Psoas muscle (tissue), 8 donors: ENCODE measurements around the gene CLCC1. TPM values are rescaled to one million over a fixed set of nuclear protein-coding genes. Genes with fewer than 3 reads are reported as not detected.
A peak's percentile ranks its signal among the peaks of the same experiment; 100 is the strongest.
"Not testable (repeated sequence)": the region's sequence is repeated elsewhere in the genome, so short reads cannot be mapped to it uniquely, and the experiment has no call there.

Source experiments
- ATAC-seq, 4 donors: fragments of 200-7000 bp; cut with Tn5 transposase; one replicate each; pipeline ENCODE4 v1.9.1; 2020; ENCODE audit warnings: moderate library complexity in 3 of 4, mild to moderate bottlenecking in 2 of 4
- DNase-seq, 2 donors: peaks; one replicate each; pipeline ENCODE4 v3.0.0-alpha.2; 2020
- H3K27ac ChIP-seq: fragments of 200-600 bp; one replicate; pipeline ENCODE4 v1.8.0; 2022
- H3K27me3 ChIP-seq, 3 donors: fragments of 200-600 bp in 1 of 3; one replicate each; pipeline versions ENCODE4 v1.6.1 to v1.8.0; 2013 to 2022; ENCODE audit warnings: low read length in 2 of 3, mild to moderate bottlenecking in 2 of 3, moderate library complexity in 1 of 3; ENCODE audit not compliant: insufficient read depth in 3 of 3
- H3K36me3 ChIP-seq, 2 donors: fragments of 200-600 bp in 1 of 2; one replicate each; pipeline versions ENCODE4 v1.6.1 to v1.8.0; 2013 to 2022; ENCODE audit warnings: low read depth in 1 of 2, mild to moderate bottlenecking in 1 of 2, moderate library complexity in 1 of 2; ENCODE audit not compliant: insufficient read depth in 1 of 2
- H3K4me1 ChIP-seq: fragments of 200-600 bp; one replicate; pipeline ENCODE4 v1.8.0; 2022
- H3K4me3 ChIP-seq: fragments of 200-600 bp; one replicate; pipeline ENCODE4 v1.8.0; 2022; ENCODE audit warnings: mild to moderate bottlenecking
- H3K9me3 ChIP-seq: fragments of 200-600 bp; one replicate; pipeline ENCODE4 v1.8.0; 2022
- WGBS, 3 donors: extraction: QIAGEN DNeasy Blood & Tissue Kit; methylation state at CpG; one replicate each; pipeline versions ENCODE4 v1.1.6 to v1.1.7; 2013; 5-methylcytosine and 5-hydroxymethylcytosine counted together
- intact Hi-C, 2 donors: fragments of 100-400 bp; cut with DNase I; formaldehyde crosslinking; loops; one replicate each; pipeline versions ENCODE4 v1.11.0 to v1.14.2; 2022
- long read RNA-seq, 2 donors: library from polyadenylated mRNA; unstranded; transcript quantifications; one replicate each; pipeline ENCODE4 v2.0.0, GENCODE V29; 2021
- polyA plus RNA-seq, 3 donors: library from polyadenylated mRNA; stranded (reverse); fragments of 200-250 nt; gene quantifications; one replicate each; pipeline ENCODE4 v1.2.3, GENCODE V29; 2013
- total RNA-seq, 4 donors: library from RNA; stranded (reverse); fragmentation: NEBNext Ultra II Directional in 2 of 4; extraction: Animal tissue kit (Norgen Biotek cat#: 25700) in 2 of 4; gene quantifications; one replicate each; pipeline versions ENCODE4 v1.2.1 to v1.2.4, GENCODE V29; 2021 to 2023
- TF ChIP-seq, protein P1 (sequence below): fragments of 200-600 bp; IDR thresholded peaks from one replicate; pipeline ENCODE4 v1.8.0; 2022; ENCODE audit warnings: antibody characterized with exemption
- donor health status: healthy with polysubstance abuse.
- donor health status: DM: no; HTN: no; CAD: no; lungs with moderate emphysema.
- donor health status: Bipolar disorder and iron deficiency.
- donor health status: healthy.
- donor health status: DM: yes; HTN: yes; CAD: no.
- donor health status: DM: no; HTN: no; CAD: no.
- donor health status: DM: no; HTN: no; CAD: no.
- donor health status: DM: yes; HTN: yes; CAD: no.

CLCC1 gene, protein sequence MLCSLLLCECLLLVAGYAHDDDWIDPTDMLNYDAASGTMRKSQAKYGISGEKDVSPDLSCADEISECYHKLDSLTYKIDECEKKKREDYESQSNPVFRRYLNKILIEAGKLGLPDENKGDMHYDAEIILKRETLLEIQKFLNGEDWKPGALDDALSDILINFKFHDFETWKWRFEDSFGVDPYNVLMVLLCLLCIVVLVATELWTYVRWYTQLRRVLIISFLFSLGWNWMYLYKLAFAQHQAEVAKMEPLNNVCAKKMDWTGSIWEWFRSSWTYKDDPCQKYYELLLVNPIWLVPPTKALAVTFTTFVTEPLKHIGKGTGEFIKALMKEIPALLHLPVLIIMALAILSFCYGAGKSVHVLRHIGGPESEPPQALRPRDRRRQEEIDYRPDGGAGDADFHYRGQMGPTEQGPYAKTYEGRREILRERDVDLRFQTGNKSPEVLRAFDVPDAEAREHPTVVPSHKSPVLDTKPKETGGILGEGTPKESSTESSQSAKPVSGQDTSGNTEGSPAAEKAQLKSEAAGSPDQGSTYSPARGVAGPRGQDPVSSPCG
- total RNA-seq (10 to 100 TPM; 23.3 to 36.2 (median 30.0) TPM), polyA plus RNA-seq (10 to 100 TPM; 13.1 to 27.1 (median 13.6) TPM)
- long read RNA-seq, donor 1, full-length matches to known transcripts = 8 of 40 reads
- long read RNA-seq, donor 1, partial matches to known transcripts = 1 of 40 reads
- long read RNA-seq, donor 1, other reads (novel, unspliced or antisense) = 31 of 40 reads
- long read RNA-seq, donor 2, full-length matches to known transcripts = 13 of 75 reads
- long read RNA-seq, donor 2, partial matches to known transcripts = 5 of 75 reads
- long read RNA-seq, donor 2, other reads (novel, unspliced or antisense) = 57 of 75 reads

DNA sequence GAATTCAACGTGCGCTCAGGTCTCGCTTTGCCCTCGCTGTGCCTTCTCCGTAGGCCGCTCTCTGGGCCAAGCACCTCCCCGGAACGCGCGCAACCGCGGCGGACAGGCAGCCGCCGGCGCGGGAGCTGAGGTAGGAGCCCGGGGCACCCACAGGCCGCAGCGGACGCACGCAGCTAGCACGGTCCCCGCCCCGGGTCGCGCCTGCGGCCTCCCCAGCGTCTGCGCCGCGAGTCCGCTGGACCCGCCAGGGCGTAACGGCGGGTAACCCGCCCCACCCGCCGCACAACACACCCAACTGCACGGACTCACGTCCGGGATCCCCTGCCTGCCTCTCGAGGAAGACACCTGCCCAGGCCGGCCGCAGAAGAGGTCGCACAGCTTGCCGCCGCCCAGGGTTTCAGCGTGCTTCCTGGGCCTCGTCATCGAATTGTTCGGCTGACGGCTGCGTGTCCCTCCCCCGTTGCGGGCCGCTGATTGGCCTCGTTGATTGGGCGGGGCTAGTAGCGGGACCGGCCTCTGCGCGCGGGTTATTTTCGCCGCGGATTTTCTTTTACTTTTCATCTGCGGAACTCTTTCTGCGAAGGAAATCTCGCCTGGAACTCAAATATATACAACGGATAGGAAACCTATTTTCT is at the start of gene CLCC1:
Gene CLCC1 (minus strand): TSS at position 433 of the 635 bp plus-strand sequence. CDS start 13,047 bp downstream, outside the sequence.
- Histone ChIP-seq H3K4me1 (peaks cover 19% of the 10 kb centered on the region), H3K27me3 (no peaks in the 10 kb centered on the region), H3K9me3 (no peaks in the 10 kb centered on the region), H3K36me3 (peaks cover 0 to 12% of the 10 kb centered on the region in 2 donors), H3K27ac (peak within 1 kb of the TSS; percentile 94), H3K4me3 (peak within 1 kb of the TSS; percentile 73)
- peak; percentile 96 to 98 (median 96) for ATAC-seq
- TF ChIP-seq, protein P1, sequence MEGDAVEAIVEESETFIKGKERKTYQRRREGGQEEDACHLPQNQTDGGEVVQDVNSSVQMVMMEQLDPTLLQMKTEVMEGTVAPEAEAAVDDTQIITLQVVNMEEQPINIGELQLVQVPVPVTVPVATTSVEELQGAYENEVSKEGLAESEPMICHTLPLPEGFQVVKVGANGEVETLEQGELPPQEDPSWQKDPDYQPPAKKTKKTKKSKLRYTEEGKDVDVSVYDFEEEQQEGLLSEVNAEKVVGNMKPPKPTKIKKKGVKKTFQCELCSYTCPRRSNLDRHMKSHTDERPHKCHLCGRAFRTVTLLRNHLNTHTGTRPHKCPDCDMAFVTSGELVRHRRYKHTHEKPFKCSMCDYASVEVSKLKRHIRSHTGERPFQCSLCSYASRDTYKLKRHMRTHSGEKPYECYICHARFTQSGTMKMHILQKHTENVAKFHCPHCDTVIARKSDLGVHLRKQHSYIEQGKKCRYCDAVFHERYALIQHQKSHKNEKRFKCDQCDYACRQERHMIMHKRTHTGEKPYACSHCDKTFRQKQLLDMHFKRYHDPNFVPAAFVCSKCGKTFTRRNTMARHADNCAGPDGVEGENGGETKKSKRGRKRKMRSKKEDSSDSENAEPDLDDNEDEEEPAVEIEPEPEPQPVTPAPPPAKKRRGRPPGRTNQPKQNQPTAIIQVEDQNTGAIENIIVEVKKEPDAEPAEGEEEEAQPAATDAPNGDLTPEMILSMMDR = no peak
- WGBS, 3 donors = 0% methylated on average over 71 to 72 of the region's 72 CpGs
- intact Hi-C loops = loop anchor here (5.0 to 10.0 kb wide), 2 partner anchors 82 to 149 kb away; partner anchors contain the start of genes ELAPOR1 (in 1 of the 2) and WDR47 (in 1 of the 2)
- DNase-seq = peak; percentile 94 to 95

DNA sequence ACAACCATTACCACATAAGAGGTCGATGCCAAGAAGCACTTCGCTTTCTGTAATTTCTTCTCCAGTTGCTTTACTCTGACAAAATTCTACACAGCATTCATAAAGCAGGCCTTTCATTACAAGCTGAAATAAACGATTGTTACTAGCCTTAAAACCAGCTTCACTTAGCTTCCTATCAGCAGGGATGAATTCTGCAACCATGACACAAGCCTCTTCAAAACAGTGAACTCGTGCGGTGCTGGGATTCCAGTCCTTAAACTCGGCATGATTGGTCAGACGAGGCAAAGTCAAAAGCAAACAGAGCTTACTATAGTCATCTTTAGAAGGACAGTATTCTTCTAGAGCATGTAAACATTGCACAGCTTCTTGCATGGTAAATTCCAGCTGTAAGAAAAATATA is 48.1 kb upstream of the CLCC1 start:
- H3K27me3 ChIP-seq = no peaks in the 10 kb centered on the region
- intact Hi-C loops = no loop called here
- H3K27ac ChIP-seq = no peak overlapping the region
- H3K36me3 ChIP-seq = peaks cover 5 to 79% of the 10 kb centered on the region in 2 donors
- no peaks in the 10 kb centered on the region for H3K4me1 ChIP-seq
- ATAC-seq (no peak), DNase-seq (no peak)
- TF ChIP-seq, protein P1 = no peak
- no peaks in the 10 kb centered on the region for H3K9me3 ChIP-seq
- H3K4me3 ChIP-seq = no peak overlapping the region
- WGBS, 3 donors = 87 to 92% (median 89%) methylated on average over 7 of the region's 7 CpGs

DNA sequence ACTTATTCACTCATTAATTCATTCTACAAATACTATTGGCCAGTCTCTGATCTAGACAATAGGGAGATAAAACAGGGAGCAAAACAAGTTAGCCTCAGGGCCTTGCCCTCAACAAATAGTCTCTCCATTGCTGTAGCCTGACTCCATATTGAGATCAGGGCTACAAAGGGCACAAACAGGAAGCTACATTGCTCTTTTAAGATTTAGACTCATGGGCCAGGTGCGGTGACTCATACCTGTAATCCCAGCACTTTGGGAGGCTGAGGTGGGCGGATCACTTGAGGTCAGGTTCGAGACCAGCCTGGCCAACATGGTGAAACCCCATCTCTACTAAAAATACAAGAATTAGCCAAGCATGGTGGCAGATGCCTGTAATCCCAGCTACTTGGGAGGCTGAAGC is 33.3 kb upstream of the CLCC1 start:
- H3K27me3 ChIP-seq, ATAC-seq, H3K27ac ChIP-seq, H3K4me1 ChIP-seq, DNase-seq, H3K9me3 ChIP-seq, H3K4me3 ChIP-seq, intact Hi-C loops: not testable (repeated sequence)
- WGBS, 3 donors = 96 to 98% (median 97%) methylated on average over 3 of the region's 3 CpGs
- H3K36me3 ChIP-seq = peaks cover 2 to 74% of the 10 kb centered on the region in 2 donors

DNA sequence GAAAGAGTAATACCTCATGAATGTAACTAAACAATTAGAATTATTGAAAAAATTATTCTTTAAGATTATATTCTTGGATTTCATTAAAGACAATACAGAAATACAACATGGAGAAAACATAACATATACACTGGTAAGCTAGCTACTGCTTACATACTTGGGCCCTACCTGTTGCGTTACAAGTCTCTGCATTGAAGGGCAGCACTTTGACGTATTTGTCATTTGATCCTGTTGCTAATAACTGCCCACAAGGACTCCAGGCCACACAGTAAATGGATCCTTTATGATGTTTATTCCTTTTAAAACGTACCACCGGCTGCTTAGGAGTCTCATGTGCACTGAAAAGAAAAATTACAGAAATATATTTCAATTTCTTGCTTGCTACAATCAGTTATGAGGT is 19.8 kb upstream of the CLCC1 start:
- TF ChIP-seq, protein P1 = no peak
- Histone ChIP-seq H3K27ac (peak overlapping the region; percentile 75), H3K27me3 (no peaks in the 10 kb centered on the region), H3K9me3 (no peaks in the 10 kb centered on the region), H3K4me1 (peaks cover 18% of the 10 kb centered on the region), H3K4me3 (peak overlapping the region; percentile 62), H3K36me3 (peaks cover 0 to 75% of the 10 kb centered on the region in 2 donors)
- peak; percentile 75 to 86 (median 80) for ATAC-seq
- DNase-seq = no peak
- intact Hi-C loops = no loop called here
- WGBS, 3 donors = 31 to 44% (median 34%) methylated on average over 4 of the region's 4 CpGs
